MM.1S (cell line): Measurements from ENCODE around the gene RANGAP1.

ENCODE experiments used
- DNase-seq: peaks from one replicate; pipeline ENCODE4 v3.0.0-alpha.2; 2015
- H2AFZ ChIP-seq: fragments of 300-600 bp; sonication (generic); 2 replicates; pipeline ENCODE4 v1.6.0; 2016; ENCODE audit warnings: antibody characterized with exemption, low read length
- H3F3A ChIP-seq: fragments of 300-600 bp; sonication (generic); 2 replicates; pipeline ENCODE4 v1.6.1; 2016; ENCODE audit warnings: mild to moderate bottlenecking, antibody characterized with exemption, low read length, moderate library complexity, mixed read lengths; ENCODE audit not compliant: insufficient read depth
- H3K27ac ChIP-seq: fragments of 300-600 bp; sonication (generic); 2 replicates; pipeline ENCODE4 v1.5.1; 2016; ENCODE audit warnings: mild to moderate bottlenecking, low read length
- H3K27me3 ChIP-seq: fragments of 300-600 bp; sonication (generic); replicated peaks from 2 replicates; pipeline ENCODE4 v1.6.0; 2016; ENCODE audit warnings: low read length; ENCODE audit not compliant: insufficient read depth
- H3K36me3 ChIP-seq: fragments of 300-600 bp; sonication (generic); replicated peaks from 2 replicates; pipeline ENCODE4 v1.6.1; 2016; ENCODE audit warnings: mild to moderate bottlenecking, low read length, mixed read lengths; ENCODE audit not compliant: insufficient read depth
- H3K4me1 ChIP-seq: fragments of 300-600 bp; sonication (generic); 2 replicates; pipeline ENCODE4 v1.6.1; 2016; ENCODE audit warnings: low read length, mixed read lengths
- H3K4me2 ChIP-seq: fragments of 300-600 bp; sonication (generic); 2 replicates; pipeline ENCODE4 v1.6.0; 2016; ENCODE audit warnings: low read depth, low read length
- H3K4me3 ChIP-seq: fragments of 300-600 bp; sonication (generic); 2 replicates; pipeline ENCODE4 v1.5.1; 2016; ENCODE audit warnings: low read length, mixed read lengths
- H3K79me2 ChIP-seq: fragments of 300-600 bp; sonication (generic); 2 replicates; pipeline ENCODE4 v1.6.1; 2016; ENCODE audit warnings: mixed run types, low read length, mixed read lengths
- H3K9ac ChIP-seq: fragments of 300-600 bp; sonication (generic); 2 replicates; pipeline ENCODE4 v1.6.1; 2016; ENCODE audit warnings: low read length, mixed read lengths
- H3K9me2 ChIP-seq: fragments of 300-600 bp; sonication (generic); replicated peaks from 2 replicates; pipeline ENCODE4 v1.6.1; 2016; ENCODE audit warnings: mild to moderate bottlenecking, low read length, mixed read lengths; ENCODE audit not compliant: insufficient read depth
- H3K9me3 ChIP-seq: fragments of 300-600 bp; sonication (generic); replicated peaks from 2 replicates; pipeline ENCODE4 v1.6.1; 2016; ENCODE audit warnings: mild to moderate bottlenecking, low read length, mixed read lengths; ENCODE audit not compliant: insufficient read depth
- H4K20me1 ChIP-seq: fragments of 300-600 bp; sonication (generic); 2 replicates; pipeline ENCODE4 v1.6.1; 2016; ENCODE audit warnings: mild to moderate bottlenecking, low read length, moderate library complexity, mixed read lengths; ENCODE audit not compliant: insufficient read depth
- EZH2 ChIP-seq: fragments of 300-600 bp; sonication (generic); optimal IDR thresholded peaks from 2 replicates; pipeline ENCODE3; 2017; ENCODE audit warnings: low read depth, mild to moderate bottlenecking, antibody characterized with exemption, low read length, mixed read lengths
- EZH2phosphoT487 ChIP-seq: fragments of 300-600 bp; sonication (generic); IDR thresholded peaks from 2 replicates; pipeline ENCODE4 v1.6.1; 2018; ENCODE audit warnings: antibody characterized with exemption, low read length
- TF ChIP-seq, protein P1 (sequence below): fragments of 300-600 bp; sonication (generic); IDR thresholded peaks from 2 replicates; pipeline ENCODE4 v1.5.1; 2016; ENCODE audit warnings: antibody characterized with exemption, low read length, mixed read lengths

Gene RANGAP1

DNA sequence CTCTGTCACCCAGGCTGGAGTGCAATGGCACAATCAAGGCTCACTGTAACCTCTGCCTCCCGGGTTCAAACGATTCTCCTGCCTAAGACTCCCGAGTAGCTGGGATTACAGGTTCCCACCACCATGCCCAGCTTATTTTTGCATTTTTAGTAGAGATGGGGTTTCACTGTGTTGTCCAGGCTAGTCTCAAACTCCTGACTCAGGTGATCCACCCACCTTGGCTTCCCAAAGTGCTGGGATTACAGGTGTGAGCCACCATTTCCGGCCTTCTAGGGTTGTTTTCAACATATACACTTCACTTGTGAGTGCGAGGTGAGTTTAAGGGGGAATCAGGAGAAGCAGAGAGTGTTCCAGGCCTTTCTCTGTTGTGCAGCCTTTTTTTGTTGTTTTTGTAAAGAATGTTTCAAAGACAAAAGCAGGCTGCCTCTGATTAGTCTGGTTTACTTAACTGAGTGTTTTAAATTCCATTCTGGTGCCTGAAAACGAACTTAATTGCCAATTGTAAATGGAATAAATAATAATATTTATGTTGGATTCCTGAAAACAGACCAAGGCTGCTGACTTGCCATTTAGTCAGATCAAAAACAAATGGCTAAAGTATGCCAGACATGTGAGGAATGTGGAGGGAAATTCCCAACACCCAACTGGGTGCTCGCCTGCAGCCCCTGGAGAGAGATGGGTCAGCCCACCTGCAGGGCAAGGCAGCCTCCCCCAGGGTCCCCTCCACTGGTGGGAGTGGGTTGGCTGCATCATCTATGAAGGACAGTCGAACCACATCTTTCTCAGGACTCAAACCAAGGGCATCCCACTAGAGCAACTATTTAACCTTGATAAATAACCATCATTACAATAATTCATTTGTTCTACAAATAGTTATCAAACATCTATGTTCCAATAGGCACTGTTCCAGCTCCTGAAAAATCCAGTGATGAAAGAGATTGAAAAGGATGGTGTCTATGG, 4.6 kb upstream of the RANGAP1 start:
- Histone ChIP-seq H3K36me3 (no peaks in the 10 kb centered on the region), H3K9me2 (no peaks in the 10 kb centered on the region), H3K4me1 (peaks cover 5% of the 10 kb centered on the region), H3F3A (peaks cover 13% of the 10 kb centered on the region), H2AFZ (no peak overlapping the region), H3K4me3 (no peak overlapping the region), H3K9me3 (no peaks in the 10 kb centered on the region), H3K9ac (no peak overlapping the region), H3K4me2 (no peak overlapping the region), H3K79me2 (peaks cover 4% of the 10 kb centered on the region), H3K27me3 (no peaks in the 10 kb centered on the region), H3K27ac (no peak overlapping the region), H4K20me1 (no peaks in the 10 kb centered on the region)
- no peak for DNase-seq
- TF ChIP-seq, protein P1, sequence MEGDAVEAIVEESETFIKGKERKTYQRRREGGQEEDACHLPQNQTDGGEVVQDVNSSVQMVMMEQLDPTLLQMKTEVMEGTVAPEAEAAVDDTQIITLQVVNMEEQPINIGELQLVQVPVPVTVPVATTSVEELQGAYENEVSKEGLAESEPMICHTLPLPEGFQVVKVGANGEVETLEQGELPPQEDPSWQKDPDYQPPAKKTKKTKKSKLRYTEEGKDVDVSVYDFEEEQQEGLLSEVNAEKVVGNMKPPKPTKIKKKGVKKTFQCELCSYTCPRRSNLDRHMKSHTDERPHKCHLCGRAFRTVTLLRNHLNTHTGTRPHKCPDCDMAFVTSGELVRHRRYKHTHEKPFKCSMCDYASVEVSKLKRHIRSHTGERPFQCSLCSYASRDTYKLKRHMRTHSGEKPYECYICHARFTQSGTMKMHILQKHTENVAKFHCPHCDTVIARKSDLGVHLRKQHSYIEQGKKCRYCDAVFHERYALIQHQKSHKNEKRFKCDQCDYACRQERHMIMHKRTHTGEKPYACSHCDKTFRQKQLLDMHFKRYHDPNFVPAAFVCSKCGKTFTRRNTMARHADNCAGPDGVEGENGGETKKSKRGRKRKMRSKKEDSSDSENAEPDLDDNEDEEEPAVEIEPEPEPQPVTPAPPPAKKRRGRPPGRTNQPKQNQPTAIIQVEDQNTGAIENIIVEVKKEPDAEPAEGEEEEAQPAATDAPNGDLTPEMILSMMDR, result no peak
- TF ChIP-seq EZH2phosphoT487 (no peak), EZH2 (no peak)

DNA sequence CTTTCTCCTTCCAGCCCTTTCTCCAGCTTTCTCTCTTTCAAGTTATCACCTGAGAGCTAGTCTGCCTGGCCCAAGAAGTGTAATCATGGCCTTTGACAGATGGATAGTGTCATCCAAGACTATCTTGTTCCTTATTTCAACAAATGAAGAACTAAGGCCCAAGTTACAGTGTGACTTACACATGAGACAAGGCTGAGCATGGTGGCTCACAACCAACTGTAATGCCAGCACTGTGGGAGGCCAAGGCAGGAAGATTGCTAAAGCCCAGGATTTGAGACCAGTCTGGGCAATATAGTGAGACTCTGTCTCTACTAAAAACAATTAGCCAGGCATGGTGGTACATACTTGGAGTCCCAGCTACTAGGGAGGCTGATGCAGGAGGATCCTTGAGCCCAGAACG, 3.7 kb upstream of the RANGAP1 start:
- no peak for DNase-seq
- peaks cover 8% of the 10 kb centered on the region for H3K4me1 ChIP-seq
- H3K79me2 ChIP-seq, result peaks cover 13% of the 10 kb centered on the region
- no peaks in the 10 kb centered on the region for H3K36me3 ChIP-seq
- no peaks in the 10 kb centered on the region for H3K9me3 ChIP-seq
- TF ChIP-seq EZH2phosphoT487 (no peak), EZH2 (no peak)
- TF ChIP-seq, protein P1, result no peak
- no peak overlapping the region for H3K27ac ChIP-seq
- H3K9ac ChIP-seq, result no peak overlapping the region
- H3K27me3 ChIP-seq, result no peaks in the 10 kb centered on the region
- no peaks in the 10 kb centered on the region for H3K9me2 ChIP-seq
- H3F3A ChIP-seq, result peaks cover 20% of the 10 kb centered on the region
- H3K4me3 ChIP-seq, result no peak overlapping the region
- no peaks in the 10 kb centered on the region for H4K20me1 ChIP-seq
- H3K4me2 ChIP-seq, result no peak overlapping the region
- no peak overlapping the region for H2AFZ ChIP-seq

DNA sequence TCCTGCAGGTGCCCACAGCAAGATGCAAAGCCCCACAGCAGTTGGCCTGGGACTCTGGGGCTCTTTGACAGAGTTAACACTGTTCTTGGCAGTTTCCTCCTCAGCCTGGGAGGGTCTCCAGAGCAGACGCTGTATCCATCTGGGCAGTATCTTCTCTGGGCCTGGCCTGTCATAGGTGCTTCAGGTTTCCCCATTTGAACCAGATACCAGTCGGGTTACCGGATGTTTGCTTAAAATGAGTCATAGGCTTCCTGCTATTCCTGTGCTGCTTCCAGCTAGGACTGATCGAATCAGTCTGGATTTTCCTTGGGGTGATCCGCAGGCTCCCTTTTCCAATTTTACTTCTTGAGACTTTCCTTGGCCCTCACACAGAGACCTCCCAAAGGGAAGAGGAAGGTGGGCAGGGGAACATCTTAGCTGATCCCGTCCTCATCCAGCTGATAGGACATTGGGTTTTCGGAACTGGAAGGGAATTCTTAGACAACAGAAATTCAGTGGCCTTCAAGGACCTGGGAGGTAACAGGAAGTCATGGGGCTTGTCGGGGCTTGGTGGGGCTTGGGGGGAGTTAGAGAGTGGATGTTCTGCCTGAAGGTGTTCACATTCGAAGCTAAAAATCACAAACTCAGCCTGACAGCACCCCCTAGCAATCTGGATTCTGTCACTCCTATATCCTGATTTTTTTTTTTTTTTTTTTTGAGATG, 2.4 kb upstream of the RANGAP1 start:
- Histone ChIP-seq H3K79me2 (peaks cover 24% of the 10 kb centered on the region), H3K4me3 (no peak overlapping the region), H3K27me3 (no peaks in the 10 kb centered on the region), H4K20me1 (no peaks in the 10 kb centered on the region), H2AFZ (no peak overlapping the region), H3K27ac (no peak overlapping the region), H3K9ac (no peak overlapping the region), H3F3A (peaks cover 20% of the 10 kb centered on the region), H3K36me3 (no peaks in the 10 kb centered on the region), H3K4me1 (peaks cover 8% of the 10 kb centered on the region), H3K9me3 (no peaks in the 10 kb centered on the region), H3K9me2 (no peaks in the 10 kb centered on the region), H3K4me2 (no peak overlapping the region)
- DNase-seq, result no peak
- no peak for TF ChIP-seq EZH2
- TF ChIP-seq EZH2phosphoT487, result no peak
- TF ChIP-seq, protein P1, result no peak
